Liver (tissue), 3 donors: ENCODE measurements around the gene DDX24.

Source experiments
- CTCF ChIP-seq: fragments of 150-350 bp; IDR thresholded peaks from 2 replicates; pipeline ENCODE4 v1.5.1; 2017; ENCODE audit warnings: improper control_type of control experiment, low read depth, low read length; ENCODE audit not compliant: missing input control
- RAD21 ChIP-seq, 2 donors: IDR thresholded peaks; 2 replicates each; pipeline ENCODE4 v1.6.1; 2016; ENCODE audit warnings: antibody characterized with exemption in 2 of 2, mild to moderate bottlenecking in 2 of 2
- TAF1 ChIP-seq: conservative IDR thresholded peaks from 2 replicates; pipeline ENCODE4 v1.6.1; 2016; ENCODE audit warnings: antibody characterized with exemption, mild to moderate bottlenecking
- donor health status: healthy.
- donor health status: healthy.

GRCh38 chr14:94115058-94115591, 34.1 kb upstream of the DDX24 start:
- TF ChIP-seq CTCF (no peak), TAF1 (no peak), RAD21 (IDR thresholded peaks at IDR 0.05) (no peak)
